Hematopoietic multipotent progenitor cell treated with erythropoietin and hydrocortisone succinate and interleukin-3 and kit ligand, for 17 days (in vitro differentiated cells): ENCODE measurements around the gene SLC5A4.

Source experiments
- DNase-seq: peaks from one replicate; pipeline ENCODE4 v3.0.0-alpha.2; 2015; ENCODE audit warnings: low spot score

Gene SLC5A4

DNA sequence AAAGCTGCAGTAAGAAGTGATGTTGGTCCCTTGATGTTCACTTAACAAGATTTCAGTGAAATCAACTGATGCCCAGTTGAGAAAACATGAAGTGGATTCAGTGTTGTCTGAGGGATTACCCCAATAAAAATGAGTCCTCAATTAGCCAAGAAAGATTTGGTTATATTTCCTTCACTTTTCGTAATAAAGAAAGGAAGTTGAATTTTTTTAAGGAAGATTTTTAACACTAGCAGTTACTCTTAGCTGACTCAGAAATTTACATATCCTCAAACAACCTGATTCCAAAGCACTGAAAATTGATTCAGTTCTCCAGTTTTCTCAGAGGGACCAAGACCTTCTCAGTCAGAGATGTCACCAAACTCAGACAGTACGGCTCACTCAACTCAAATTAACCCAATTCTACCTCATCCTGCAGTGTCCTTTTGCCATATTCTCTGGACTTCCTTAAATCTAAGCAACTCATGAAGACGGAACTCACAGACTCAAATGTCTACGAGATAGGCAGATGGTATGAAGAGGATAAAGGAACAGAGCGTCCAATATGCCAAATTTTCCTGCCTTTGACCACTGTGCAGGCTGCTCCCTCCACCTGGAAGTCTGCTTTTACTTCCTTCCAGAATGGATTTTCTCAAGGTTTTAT, 22.8 kb downstream of the SLC5A4 start:
- no peak for DNase-seq

DNA sequence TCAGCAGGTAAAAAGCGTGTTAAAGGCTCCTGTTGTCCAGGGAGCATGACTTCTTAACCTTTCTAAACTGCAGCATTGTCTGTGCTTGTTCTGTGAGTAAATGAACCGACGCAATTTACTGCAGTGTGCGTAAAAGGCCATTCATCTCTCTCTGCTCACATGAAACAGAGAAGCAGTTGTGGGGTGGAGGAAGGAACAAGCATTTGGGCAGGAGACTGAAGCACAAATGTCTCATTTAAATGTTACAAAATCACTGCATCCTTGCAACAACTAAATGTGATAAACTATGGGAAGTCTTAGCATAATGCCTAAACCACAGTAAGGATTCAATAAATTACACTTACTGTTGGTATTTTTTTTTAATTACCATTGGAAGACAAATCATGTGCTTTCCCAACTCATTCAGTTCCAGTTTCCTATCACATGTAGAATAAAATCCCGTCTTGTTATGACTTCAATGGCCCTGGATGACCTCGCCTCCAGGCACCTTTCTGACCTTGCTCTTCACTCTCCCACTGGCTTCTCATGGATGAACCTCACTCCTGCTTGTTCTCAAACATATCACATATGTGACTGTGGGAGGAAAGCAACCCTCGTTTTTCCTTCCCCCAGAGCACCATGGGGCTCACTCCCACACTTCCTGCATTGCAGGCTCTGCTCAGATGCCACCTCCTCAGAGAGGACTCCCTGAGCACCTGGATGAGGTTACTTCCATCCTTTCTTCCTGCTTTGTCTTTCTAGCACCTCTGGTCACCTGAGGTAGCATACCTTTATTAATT, 28.6 kb downstream of the SLC5A4 start:
- no peak for DNase-seq

DNA sequence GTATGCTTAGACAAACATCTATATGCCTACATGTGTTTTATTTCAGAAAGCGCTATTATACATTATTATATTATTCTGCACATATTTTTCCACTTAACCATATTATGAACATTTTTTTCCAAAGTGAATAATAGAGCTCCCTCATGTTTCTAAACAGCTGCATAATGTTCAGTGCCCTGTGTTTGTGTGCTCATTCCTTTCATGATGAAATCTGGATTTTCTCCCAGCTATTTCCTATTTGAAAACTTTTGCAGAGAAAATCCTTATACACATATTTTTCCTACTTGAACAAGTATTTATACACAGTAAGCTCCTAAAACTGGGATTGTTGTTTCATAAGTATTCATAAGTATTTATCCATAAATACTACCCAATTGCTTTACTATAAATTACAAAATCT, 32.2 kb downstream of the SLC5A4 start:
- DNase-seq: no peak

DNA sequence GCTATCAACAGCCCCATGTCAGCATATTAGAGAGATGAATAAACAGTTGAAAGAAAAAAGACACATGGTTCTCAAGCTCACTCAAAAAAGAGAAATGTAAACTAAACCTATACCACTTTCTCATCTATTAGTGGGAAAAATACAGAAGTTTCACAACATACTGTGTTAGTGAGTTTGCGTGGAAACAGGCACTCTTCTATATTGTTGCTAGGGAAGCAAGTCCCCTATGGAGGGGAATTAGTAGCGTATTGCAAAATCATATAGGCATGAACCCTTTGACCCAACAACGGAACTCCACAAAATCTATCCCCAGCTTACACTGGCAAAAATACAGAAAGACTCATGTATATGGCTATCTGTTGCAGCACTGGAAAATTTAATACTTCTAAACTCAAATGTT, 36.1 kb downstream of the SLC5A4 start:
- no peak for DNase-seq

DNA sequence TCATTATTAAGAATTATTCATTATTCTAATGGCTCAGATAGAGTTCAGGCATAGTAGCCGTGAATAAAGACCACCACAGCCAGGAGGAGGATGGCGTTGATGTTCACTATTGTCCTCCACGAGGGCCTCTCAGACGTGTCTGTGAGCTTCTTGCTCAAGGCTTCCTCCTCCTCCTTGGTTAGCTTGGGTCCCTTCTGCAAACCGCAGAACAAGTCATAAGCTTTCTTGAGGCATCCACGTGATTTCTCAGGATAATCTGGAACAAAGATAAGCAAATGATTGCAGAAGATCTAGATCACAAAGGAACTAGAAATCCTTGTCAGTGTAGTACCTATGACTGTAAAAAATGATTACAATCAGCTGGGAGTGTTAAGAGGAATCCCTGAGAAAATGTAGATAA, 36.7 kb downstream of the SLC5A4 start:
- DNase-seq: no peak

DNA sequence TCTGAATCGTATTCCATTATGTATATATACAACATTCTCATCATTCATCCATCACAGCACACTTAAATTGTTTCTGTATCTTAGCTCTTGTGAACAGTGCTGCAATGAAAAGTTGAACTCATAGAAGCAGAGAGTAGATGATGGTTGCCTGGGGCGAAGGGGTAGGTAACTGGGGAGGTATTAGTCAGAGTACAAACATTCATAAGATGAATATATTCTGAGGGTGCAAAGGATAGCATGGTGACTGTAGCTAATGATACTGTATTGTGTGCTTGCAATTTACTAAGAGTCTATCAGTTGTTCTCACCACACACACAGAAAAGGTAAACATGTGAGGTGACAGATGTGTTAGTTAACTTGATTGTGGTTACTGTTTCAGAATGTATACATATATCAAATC, 37.7 kb downstream of the SLC5A4 start:
- no peak for DNase-seq

DNA sequence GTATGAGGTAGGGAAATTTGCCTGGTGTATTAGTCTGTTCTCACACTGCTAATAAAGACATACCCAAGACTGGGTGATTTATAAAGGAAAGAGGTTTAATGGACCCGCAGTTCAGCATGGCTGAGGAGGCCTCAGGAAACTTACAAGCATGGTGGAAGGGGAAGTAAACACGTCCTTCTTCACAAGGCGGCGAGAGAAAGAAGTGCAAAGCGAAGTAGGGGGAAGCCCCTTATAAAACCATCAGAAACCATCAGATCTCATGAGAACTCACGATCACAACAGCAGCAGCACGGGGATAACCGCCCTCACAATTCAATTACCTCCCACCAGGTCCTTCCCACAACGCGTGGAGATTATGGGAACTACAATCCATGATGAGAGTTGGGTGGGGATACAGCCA, 38.2 kb downstream of the SLC5A4 start:
- DNase-seq: no peak

DNA sequence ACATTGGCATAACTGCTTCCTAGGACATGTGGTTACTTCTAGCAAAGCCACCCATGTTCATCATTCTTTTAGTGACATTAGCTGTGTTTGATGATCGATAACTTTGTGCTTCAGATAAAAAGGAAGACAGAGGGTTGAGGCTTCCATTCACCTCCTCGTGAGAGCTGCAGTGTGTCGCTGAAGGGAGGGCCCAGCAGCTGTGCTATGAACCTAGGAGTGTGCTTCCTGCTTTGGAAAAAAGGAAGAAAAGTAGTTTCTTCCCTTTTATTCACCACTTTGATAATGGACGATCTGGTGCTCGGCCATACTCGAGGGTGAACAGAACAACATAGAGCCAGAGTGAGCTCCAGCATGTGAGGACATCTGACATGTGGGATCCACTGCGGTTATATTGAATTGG, 44.1 kb downstream of the SLC5A4 start:
- DNase-seq: no peak

DNA sequence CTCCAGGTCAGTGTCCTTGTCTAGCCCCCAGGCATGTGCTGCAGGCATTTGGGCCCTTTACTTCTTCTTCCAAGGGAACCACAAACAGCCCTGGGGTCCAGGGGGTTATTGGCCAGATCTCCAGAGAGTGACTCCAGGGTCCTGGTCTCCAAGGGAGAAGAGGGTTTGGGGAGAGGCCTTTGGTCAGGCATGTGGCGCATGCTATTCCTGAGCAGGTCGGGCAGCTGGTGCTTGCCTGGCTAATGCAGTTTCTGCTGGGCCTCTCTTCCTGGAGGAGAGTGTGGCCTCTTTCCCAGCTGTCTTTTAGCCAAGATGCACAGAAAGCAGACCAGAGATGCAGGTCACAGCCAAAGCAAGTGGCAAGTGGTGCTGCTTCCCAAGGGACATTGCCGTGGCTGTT, 46.5 kb downstream of the SLC5A4 start:
- no peak for DNase-seq

DNA sequence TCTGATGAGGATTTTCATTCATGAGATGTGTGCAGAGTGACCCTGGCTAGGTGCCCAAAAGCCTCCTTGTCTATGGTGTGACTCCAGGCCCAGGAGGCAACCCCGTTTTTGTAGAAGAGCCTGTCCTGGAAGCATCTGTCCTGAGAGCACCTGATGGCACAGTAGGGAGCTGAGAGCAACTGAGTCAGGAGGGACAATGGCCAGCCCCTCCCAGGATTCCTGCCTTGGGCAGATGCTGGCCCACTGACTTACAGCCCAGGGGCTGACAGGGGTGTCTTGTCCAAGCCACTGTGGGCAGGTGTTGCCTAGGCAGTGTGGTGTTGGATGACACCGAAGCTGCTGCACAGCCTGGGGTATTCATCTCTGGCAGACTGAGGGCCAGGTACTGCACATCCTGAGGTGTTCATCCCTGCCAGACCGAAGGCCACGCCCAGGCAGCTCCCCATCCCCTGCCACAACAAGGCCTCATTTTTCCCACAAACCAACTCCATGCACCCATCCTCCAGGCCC, 47.1 kb downstream of the SLC5A4 start:
- DNase-seq: no peak

DNA sequence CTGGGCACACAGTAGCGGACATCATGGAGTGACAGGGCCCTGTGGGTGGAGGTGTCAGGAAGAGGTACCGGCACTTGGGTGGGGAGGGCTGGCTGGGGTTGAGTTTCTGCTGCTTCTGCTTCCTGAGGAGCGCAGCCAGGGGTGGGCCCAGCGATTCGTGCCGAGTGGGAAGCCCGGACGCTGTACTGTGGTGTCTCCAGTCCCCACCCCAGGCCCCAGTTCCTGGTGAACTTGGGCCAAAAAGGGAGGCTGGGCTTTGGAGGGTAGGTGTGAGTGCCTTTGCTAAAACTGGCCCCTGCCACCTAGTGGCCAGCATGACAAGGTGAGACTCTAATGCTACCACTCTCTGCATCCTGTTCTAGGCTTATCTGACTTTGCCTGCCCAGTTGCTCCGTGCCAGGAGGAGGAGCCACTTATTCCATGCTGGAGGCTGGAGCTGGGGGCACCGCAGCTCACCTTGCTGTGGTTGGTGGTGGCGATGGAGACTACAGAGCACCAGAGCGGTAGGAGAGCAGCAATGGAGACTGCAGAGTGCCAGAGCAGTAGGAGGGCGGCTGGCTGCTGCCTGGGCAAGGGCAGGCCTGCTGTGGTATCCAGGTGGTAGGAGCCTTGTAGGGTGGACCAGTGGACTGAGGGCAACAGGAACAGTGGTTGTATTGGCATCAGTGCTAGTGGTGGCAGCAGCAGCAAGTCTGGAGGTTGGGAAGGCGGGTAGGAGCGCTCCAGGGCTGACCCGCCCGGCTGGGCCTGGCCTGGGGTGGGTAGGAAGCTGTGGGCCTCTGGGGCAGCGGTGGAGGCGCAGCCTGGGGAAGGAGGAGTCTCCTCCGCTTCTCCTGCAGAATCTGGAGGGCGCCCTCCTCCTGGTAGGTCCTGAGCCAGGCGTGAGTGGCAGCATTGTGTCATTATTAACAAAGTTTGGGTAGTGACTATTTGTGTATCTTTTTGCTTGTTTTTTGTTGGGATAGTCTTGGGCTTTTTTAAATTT, 48.1 kb downstream of the SLC5A4 start:
- DNase-seq: peak; percentile 64

DNA sequence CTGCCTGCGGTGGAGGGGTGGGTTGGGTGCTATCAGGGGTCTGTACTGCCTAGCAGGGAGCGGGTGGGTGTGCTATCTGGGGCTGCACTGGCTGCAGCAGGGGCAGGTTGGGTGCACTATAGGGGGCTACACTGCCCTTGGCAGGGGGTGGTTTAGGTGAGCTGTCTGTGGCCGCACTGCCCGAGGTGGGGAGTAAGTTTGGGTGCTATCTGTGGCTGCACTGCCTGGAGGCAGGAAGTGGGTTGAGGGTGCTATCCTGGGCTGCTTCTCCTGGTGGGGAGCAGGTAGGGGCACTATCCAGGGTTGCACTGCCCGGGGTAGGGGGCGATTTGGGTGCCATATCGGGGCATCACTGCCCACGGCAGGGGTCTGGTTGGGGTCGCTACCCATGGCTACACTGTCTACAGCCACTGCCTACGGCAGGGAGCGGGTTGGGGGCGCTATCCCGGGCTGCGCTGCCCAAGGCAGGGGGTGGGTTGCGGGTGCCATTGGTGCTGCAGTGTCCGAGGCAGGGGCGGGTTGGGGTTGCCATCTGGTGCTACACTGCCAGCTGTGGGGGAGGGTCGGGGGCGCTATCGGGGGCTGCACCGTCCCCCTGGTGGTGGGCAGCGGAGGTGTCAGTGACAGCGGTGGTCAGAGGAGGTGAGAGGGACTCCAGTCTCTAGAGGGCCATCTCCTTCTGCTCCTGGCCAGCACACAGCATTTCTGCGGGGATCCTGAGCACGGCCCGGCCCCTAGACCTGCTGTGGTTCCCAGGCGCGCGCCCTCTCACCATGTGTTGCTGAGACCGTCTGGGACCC, 49.0 kb downstream of the SLC5A4 start:
- DNase-seq: no peak

DNA sequence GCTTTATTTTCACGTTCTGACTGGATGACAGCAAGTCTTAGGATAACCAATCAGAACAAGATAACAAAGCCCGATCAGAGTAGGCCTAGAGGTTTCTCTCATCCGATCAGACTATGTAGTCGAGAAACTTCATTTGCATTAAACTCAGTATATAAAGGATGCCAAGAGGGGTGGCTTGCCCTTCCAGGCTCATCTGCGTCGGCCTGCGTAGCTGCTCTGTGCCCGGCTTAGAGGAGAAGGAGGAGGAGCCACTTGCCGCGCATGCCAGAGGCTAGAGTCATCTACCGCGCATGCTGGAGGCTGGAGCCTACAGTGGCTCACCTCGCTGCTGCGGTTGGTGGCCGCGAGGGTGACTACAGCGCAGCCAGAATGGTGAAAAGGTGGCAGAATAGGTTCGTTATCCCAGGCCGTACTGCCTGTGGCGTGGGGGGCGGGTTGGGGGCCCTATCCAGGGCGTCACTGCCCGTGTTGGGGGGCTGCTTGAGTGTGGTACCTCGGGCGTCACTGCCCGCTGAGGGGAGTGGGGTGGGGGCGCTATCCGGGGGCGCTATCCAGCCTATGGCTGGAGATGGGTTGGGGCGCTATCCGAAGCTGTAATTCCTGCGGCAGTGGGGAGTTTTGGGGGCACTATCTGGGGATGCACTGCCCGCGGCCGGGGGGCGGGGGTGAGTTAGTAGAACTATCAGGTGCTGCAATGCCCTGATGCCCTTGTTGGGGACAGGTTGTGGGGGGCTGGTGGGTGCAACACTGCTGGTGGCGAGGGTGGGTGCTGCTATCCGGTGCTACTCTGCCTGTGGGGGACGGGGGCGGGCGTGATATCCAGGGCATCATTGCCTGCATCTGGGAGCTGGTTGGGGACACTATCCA, 50.1 kb downstream of the SLC5A4 start, which contains the start of gene RFPL2:
RFPL2 (minus strand) TSS at position 218 of the 867 bp plus-strand sequence. CDS start 2,622 bp downstream, outside the sequence.
- peak; percentile 21 for DNase-seq

DNA sequence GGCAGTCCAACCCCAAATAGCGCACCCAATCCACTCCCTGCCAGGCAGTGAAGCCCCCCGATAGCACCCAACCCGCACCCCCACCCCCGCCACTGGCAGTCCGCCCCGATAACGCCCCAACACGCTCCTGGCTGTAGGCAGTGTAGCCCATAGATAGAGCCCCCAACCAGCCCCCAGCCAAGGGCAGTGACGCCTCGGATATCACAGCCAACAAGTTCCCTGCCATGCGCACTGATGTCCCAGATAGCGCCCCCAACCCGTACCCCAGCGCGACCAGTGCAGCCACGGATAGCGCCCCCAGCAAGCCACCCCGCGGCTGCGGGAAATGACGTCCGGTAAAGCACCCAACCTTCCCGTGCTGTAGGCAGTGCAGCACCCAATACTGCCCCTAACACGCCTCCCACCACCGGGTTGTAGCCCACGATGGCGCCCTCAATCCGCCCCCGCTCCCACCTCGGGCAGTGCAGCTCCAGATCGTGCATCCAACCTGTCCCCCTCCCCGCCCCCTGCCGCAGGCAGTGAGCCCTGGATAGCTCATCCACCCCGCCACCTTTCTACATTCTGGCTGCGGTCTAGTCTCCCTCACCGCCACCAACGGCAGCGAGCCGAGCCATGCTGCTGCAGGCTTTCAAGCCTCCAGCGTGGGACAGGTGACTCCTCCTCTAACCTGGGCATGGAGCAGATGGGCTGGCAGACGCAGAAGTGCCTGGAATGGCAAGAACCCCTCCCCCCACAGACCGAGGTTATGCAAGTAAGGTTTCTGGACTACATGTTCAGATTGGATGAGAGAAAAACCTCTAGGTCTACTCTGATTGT, 50.9 kb downstream of the SLC5A4 start:
- DNase-seq: peak; percentile 25

DNA sequence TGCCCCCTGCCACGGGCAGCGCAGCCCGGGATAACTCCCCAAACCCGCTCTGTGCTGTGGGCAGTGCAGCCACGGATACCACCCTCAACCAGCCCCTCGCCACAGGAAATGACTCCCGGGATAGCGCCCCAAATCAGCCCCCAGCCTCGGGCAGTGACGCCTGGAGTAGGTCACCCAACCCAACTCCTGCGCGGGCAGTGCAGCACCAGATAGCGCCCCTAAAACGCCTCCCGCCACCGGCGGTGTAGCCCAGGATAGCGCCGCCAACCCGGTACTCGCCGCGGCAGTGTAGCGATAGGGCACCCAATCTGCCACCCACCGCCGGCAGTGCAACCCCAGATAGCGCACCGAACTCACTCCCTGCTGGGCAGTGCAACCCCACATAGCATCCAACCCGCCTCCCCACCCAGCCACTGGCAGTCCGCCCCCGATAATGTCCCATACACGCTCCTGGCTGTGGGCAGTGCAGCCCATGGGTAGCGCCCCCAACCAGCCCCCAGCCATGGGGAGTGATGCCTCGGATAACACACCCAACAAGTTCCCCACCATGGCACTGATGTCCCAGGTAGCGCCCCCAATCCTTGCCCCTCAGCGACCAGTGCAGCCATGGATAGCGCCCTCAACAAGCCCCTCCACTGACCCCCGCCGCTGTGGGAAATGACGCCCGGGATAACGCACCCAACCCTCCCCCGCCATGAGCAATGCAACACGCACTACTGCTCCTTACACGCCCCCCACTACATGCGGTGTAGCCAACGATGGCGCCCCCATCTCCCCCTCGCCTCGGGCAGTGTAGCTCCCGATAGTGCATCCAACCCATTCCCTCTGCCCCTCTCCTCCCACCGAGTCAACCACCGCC, 51.7 kb downstream of the SLC5A4 start:
- peak; percentile 53 for DNase-seq

DNA sequence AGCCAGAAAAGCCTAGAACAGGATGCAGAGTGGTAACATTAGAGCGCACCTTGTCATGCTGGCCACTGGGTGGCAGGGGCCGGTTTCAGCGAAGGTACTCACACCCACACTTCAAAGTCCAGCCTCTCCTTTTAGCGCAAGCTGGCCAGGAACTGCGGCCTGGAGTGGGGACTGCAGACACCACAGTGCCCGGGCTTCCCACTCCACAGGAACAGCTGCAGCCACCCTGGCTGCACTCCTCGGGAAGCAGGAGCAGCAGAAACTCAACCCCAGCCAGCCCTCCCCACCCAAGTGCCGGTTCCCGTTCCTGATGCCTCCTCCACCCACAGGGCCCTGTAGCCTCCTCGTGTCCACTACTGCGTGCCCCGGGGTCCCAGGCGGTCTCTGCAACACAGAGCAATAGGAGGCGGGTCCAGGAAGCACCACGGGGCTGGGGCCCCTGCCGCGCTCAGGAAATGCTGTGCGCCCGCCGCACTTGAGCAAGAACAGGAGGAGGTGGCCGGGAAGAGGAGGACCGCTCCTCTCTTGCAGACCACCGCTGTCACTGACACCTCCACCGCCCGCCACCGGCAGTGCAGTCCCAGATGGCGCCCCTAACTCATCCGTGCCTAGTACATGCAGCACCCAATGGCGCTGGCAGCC, 52.5 kb downstream of the SLC5A4 start:
- peak; percentile 30 for DNase-seq

DNA sequence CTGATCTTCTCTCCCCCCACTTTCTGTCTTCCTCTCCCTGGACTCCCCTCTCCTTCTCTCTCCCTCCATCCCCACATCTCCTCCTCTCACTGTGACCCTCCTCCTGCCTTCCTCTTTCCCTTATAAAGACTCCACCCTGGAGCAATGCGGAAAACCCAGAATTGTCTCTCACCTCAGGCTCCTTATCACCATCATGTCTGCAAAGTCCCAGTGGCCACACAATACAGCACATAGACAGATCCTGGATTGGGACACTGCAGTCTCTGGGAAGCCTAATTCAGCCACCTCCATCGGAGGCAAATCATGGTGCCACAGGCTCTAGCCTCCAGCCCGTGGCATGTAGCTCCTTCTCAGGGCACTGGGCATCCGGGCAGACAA, 53.0 kb downstream of the SLC5A4 start:
- no peak for DNase-seq

DNA sequence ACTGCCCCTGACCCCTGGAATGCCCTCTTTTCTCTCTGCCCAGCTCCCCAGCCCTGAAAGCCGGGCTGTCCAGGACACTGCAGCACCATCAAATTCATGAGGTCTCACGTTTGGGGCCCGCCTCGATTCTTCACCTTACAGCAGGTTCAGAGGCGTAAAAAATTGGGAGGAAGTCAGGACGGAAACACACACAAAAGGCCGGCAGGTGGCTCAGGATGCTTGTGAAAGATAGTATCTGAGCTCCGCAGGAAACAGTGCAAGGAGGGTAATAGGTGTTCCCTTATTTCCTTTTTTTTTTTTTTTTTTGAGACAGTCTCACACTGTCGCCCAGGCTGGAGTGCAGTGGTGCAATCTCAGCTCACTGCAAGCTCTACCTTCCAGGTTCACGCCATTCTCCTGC, 54.4 kb downstream of the SLC5A4 start:
- no peak for DNase-seq
